ENCODE results near the gene LGALS9C.
"Not testable (repeated sequence)": the region's sequence is repeated elsewhere in the genome, so short reads cannot be mapped to it uniquely, and the experiment has no call there.

- TF ChIP-seq CTCF, POLR2A (IDR thresholded peaks at IDR 0.05): not testable (repeated sequence)
These were observed 16.3 kb downstream of the LGALS9C start for GRCh38 chr17:18492712-18493480.
